Activated naive CD4-positive, alpha-beta T cell treated with anti-CD3 and anti-CD28 coated beads, Interleukin-2, amount 50 U/mL, for 72 hours (primary cell): ENCODE results near the gene SDK1. TPM values are rescaled to one million over a fixed set of nuclear protein-coding genes. Genes with fewer than 3 reads are reported as not detected.

Source experiments
- ATAC-seq, 2 donors: fragments of 150-1000 bp; cut with Tn5 transposase; 2 replicates each; pipeline ENCODE4 v1.10.0; 2021; ENCODE audit warnings: mild to moderate bottlenecking in 2 of 2, moderate library complexity in 2 of 2
- DNase-seq, 2 donors: peaks; one replicate each; pipeline ENCODE4 v3.0.0; 2021 to 2022; ENCODE audit warnings: low spot score in 2 of 2
- H3K27ac Mint-ChIP-seq, 2 donors: one replicate each; pipeline ENCODE4 v1.8.0; 2022; ENCODE audit warnings: mild to moderate bottlenecking in 2 of 2, mixed read lengths in 2 of 2
- H3K36me3 Mint-ChIP-seq, 2 donors: one replicate each; pipeline ENCODE4 v1.8.0; 2022; ENCODE audit warnings: mixed read lengths in 2 of 2
- H3K9me3 Mint-ChIP-seq, 2 donors: one replicate each; pipeline ENCODE4 v1.8.0; 2022; ENCODE audit warnings: mixed read lengths in 2 of 2
- total RNA-seq, 2 donors: library from RNA; stranded (reverse); gene quantifications; one replicate each; pipeline ENCODE4 v1.2.3, GENCODE V29; 2022

The SDK1 gene
- total RNA-seq, 2 donors from 2014 or later = 1.3 to 2.1 TPM

GRCh38 chr7:4175346-4175973 is 874.4 kb downstream of the SDK1 start:
- Mint-ChIP-seq H3K9me3 (no peaks in the 10 kb centered on the region), H3K27ac (no peak overlapping the region)

GRCh38 chr7:4177001-4177400 is 875.9 kb downstream of the SDK1 start:
- Mint-ChIP-seq H3K9me3 (no peaks in the 10 kb centered on the region), H3K27ac (no peak overlapping the region), H3K36me3 (no peaks in the 10 kb centered on the region)
- ATAC-seq = no peak
- no peak for DNase-seq

More at GRCh38 chr7:4175346-4175973, 874.4 kb downstream of the SDK1 start:
- no peak for ATAC-seq
- DNase-seq = no peak
- H3K36me3 Mint-ChIP-seq = no peaks in the 10 kb centered on the region

GRCh38 chr7:4178416-4178815 is 877.4 kb downstream of the SDK1 start:
- no peaks in the 10 kb centered on the region for H3K36me3 Mint-ChIP-seq
- H3K27ac Mint-ChIP-seq = no peak overlapping the region
- no peaks in the 10 kb centered on the region for H3K9me3 Mint-ChIP-seq
- DNase-seq (no peak), ATAC-seq (no peak)

- no peak for DNase-seq
- ATAC-seq = no peak
- Mint-ChIP-seq H3K9me3 (no peaks in the 10 kb centered on the region), H3K27ac (no peak overlapping the region), H3K36me3 (no peaks in the 10 kb centered on the region)
Observed at GRCh38 chr7:4178916-4179687, 878.0 kb downstream of the SDK1 start.

GRCh38 chr7:4179688-4180380 is 878.8 kb downstream of the SDK1 start:
- H3K9me3 Mint-ChIP-seq = no peaks in the 10 kb centered on the region
- H3K27ac Mint-ChIP-seq = no peak overlapping the region
- no peak for ATAC-seq
- H3K36me3 Mint-ChIP-seq = no peaks in the 10 kb centered on the region
- no peak for DNase-seq

- ATAC-seq = no peak
- Mint-ChIP-seq H3K27ac (no peak overlapping the region), H3K9me3 (no peaks in the 10 kb centered on the region), H3K36me3 (no peaks in the 10 kb centered on the region)
- DNase-seq = no peak
Observed at GRCh38 chr7:4181446-4181845, 880.4 kb downstream of the SDK1 start.

- DNase-seq = no peak
- ATAC-seq = no peak
- Mint-ChIP-seq H3K27ac (no peak overlapping the region), H3K9me3 (no peaks in the 10 kb centered on the region), H3K36me3 (no peaks in the 10 kb centered on the region)
Observed at GRCh38 chr7:4182605-4183300, 881.7 kb downstream of the SDK1 start.

GRCh38 chr7:4184653-4185052 is 883.6 kb downstream of the SDK1 start:
- Mint-ChIP-seq H3K36me3 (no peaks in the 10 kb centered on the region), H3K27ac (no peak overlapping the region), H3K9me3 (no peaks in the 10 kb centered on the region)
- ATAC-seq (no peak), DNase-seq (no peak)

- no peak for DNase-seq
- ATAC-seq = no peak
- Mint-ChIP-seq H3K9me3 (no peaks in the 10 kb centered on the region), H3K27ac (no peak overlapping the region), H3K36me3 (no peaks in the 10 kb centered on the region)
Observed at GRCh38 chr7:4185136-4185535, 884.1 kb downstream of the SDK1 start.

- no peaks in the 10 kb centered on the region for H3K36me3 Mint-ChIP-seq
- H3K9me3 Mint-ChIP-seq = no peaks in the 10 kb centered on the region
- H3K27ac Mint-ChIP-seq = no peak overlapping the region
- ATAC-seq = no peak
- no peak for DNase-seq
Observed at GRCh38 chr7:4185721-4186512, 884.9 kb downstream of the SDK1 start.

GRCh38 chr7:4186513-4186780 is 885.4 kb downstream of the SDK1 start:
- no peaks in the 10 kb centered on the region for H3K36me3 Mint-ChIP-seq
- no peak for ATAC-seq
- no peaks in the 10 kb centered on the region for H3K9me3 Mint-ChIP-seq
- H3K27ac Mint-ChIP-seq = no peak overlapping the region
- DNase-seq = no peak

GRCh38 chr7:4188651-4189050 is 887.6 kb downstream of the SDK1 start:
- ATAC-seq (no peak), DNase-seq (no peak)
- Mint-ChIP-seq H3K27ac (peak overlapping the region in 1 of 2 donors; percentile 7), H3K9me3 (no peaks in the 10 kb centered on the region), H3K36me3 (no peaks in the 10 kb centered on the region)

GRCh38 chr7:4189131-4189570 is 888.1 kb downstream of the SDK1 start:
- ATAC-seq = no peak
- peak overlapping the region in 1 of 2 donors; percentile 7 for H3K27ac Mint-ChIP-seq
- H3K9me3 Mint-ChIP-seq = no peaks in the 10 kb centered on the region
- no peaks in the 10 kb centered on the region for H3K36me3 Mint-ChIP-seq
- no peak for DNase-seq

- no peaks in the 10 kb centered on the region for H3K36me3 Mint-ChIP-seq
- no peaks in the 10 kb centered on the region for H3K9me3 Mint-ChIP-seq
- no peak for ATAC-seq
Observed at GRCh38 chr7:4190010-4190981, 889.2 kb downstream of the SDK1 start.

GRCh38 chr7:4191046-4191445 is 890.0 kb downstream of the SDK1 start:
- no peak for DNase-seq
- no peaks in the 10 kb centered on the region for H3K36me3 Mint-ChIP-seq
- no peaks in the 10 kb centered on the region for H3K9me3 Mint-ChIP-seq
- no peak overlapping the region for H3K27ac Mint-ChIP-seq
- ATAC-seq = no peak

More at GRCh38 chr7:4190010-4190981, 889.2 kb downstream of the SDK1 start:
- no peak overlapping the region for H3K27ac Mint-ChIP-seq
- DNase-seq = no peak
